H1 (cell line): Measurements from ENCODE around the gene MRPS34. TPM values are rescaled to one million over a fixed set of nuclear protein-coding genes. Genes with fewer than 3 reads are reported as not detected.

ENCODE experiments used
- HDAC2 ChIP-seq, 2 experiments: fragments of 300-600 bp in 1 of 2; sonication (generic) in 1 of 2; IDR thresholded peaks; 2 replicates each; pipeline ENCODE4 v1.6.1; 2011 to 2012; ENCODE audit warnings: low read depth in 2 of 2, low read length in 2 of 2, mild to moderate bottlenecking in 2 of 2, moderate library complexity in 2 of 2, borderline replicate concordance in 1 of 2, inconsistent platforms in 1 of 2
- MAFK ChIP-seq: IDR thresholded peaks from 2 replicates; pipeline ENCODE4 v1.6.1; 2012; ENCODE audit warnings: low read depth, mild to moderate bottlenecking, improper control_type of control experiment, low read length
- TBP ChIP-seq: IDR thresholded peaks from 2 replicates; pipeline ENCODE4 v1.6.1; 2011; ENCODE audit warnings: low read depth, low read length, improper control_type of control experiment
- polyA plus RNA-seq, 7 experiments: library from polyadenylated mRNA; depleted of rRNA in 3 of 7; stranded (reverse) in 5 of 7; unstranded in 2 of 7; fragments of >200 nt in 5 of 7; fragments of 200-250 nt in 2 of 7; gene quantifications; 1 replicate in 5 of 7; 2 replicates in 1 of 7; 4 replicates in 1 of 7; pipeline versions ENCODE4 v1.2.1 to v1.2.3, GENCODE V29; 2011 to 2013; ENCODE audit warnings: missing spikeins in 2 of 7, mixed read lengths in 2 of 7
- total RNA-seq: library from RNA; stranded (reverse); fragmentation: NEBNext Ultra II Directional; extraction: Animal tissue kit (Norgen Biotek cat#: 25700); gene quantifications from 2 replicates; pipeline ENCODE4 v1.2.1, GENCODE V29; 2021

Gene MRPS34
- total and polyA plus RNA-seq, 2 of the 8 experiments (the other 6 are each of a cell fraction or from before 2014, with no cell fraction given), result 168 to 252 TPM

DNA sequence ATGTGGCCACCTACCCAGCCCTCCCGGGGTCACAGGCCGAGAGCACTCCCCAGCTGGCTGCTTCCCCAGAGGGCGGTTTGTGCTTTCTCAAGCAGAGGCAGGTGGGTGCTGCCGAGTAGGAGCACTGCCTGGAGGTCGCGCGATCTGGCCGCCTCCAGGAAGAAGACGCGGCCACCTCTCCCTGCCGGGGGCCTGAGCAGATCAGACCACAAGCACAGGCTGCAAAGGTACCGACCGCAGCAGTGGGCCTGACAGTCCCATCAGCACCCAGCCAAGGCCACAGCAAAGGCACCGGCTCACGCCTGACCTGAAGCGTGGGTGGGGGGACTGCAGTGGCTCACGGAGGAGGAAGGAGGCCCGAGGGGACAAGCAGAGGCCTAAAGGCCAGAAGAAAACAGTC, 35.8 kb upstream of the MRPS34 start (continued):
- TF ChIP-seq MAFK, result no peak
- TF ChIP-seq HDAC2 (IDR thresholded peaks at IDR 0.05; ENCODE audit: borderline replicate concordance in 1 of 2, low read depth in 2 of 2, low read length in 2 of 2), result no peak
- TF ChIP-seq TBP, result no peak
